Breast epithelium (tissue), 3 donors: ENCODE data around the gene RGS21.

ENCODE experiments used
- POLR2A ChIP-seq: fragments of 450-650 bp; IDR thresholded peaks from one replicate; pipeline ENCODE4 v1.6.1; 2016; ENCODE audit warnings: antibody characterized with exemption, mild to moderate bottlenecking, moderate library complexity
- TF ChIP-seq, protein P1 (sequence below), 3 donors: fragments of 450-650 bp; IDR thresholded peaks; one replicate each; pipeline ENCODE4 v1.5.1; 2016 to 2017; ENCODE audit warnings: antibody characterized with exemption in 3 of 3, mild to moderate bottlenecking in 3 of 3, moderate library complexity in 3 of 3

DNA sequence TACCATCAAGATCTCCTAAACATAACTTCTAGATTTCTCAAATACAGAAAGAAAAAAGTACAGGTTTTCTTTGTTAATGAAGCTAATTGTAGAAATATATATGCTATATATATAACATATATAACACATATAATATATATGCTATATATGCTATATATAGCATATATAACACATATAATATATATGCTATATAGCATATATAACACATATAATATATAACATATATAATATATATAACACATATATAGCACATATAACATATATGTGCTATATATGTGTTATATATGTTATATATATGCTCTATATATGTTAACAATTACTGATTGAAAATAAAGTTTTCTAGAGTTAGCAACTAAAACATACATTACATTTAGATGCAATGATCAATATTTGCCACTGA is 34.8 kb downstream of the RGS21 start:
- no peak for TF ChIP-seq POLR2A
- TF ChIP-seq, protein P1, sequence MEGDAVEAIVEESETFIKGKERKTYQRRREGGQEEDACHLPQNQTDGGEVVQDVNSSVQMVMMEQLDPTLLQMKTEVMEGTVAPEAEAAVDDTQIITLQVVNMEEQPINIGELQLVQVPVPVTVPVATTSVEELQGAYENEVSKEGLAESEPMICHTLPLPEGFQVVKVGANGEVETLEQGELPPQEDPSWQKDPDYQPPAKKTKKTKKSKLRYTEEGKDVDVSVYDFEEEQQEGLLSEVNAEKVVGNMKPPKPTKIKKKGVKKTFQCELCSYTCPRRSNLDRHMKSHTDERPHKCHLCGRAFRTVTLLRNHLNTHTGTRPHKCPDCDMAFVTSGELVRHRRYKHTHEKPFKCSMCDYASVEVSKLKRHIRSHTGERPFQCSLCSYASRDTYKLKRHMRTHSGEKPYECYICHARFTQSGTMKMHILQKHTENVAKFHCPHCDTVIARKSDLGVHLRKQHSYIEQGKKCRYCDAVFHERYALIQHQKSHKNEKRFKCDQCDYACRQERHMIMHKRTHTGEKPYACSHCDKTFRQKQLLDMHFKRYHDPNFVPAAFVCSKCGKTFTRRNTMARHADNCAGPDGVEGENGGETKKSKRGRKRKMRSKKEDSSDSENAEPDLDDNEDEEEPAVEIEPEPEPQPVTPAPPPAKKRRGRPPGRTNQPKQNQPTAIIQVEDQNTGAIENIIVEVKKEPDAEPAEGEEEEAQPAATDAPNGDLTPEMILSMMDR (IDR thresholded peaks at IDR 0.05): no peak
